ENCODE measurements around the gene PSTPIP1.

The PSTPIP1 gene

GRCh38 chr15:77001966-77002365 is 7.0 kb downstream of the PSTPIP1 start:
- no peak for FAIRE-seq

GRCh38 chr15:77002436-77002835 is 7.5 kb downstream of the PSTPIP1 start:
- no peak for FAIRE-seq

DNA sequence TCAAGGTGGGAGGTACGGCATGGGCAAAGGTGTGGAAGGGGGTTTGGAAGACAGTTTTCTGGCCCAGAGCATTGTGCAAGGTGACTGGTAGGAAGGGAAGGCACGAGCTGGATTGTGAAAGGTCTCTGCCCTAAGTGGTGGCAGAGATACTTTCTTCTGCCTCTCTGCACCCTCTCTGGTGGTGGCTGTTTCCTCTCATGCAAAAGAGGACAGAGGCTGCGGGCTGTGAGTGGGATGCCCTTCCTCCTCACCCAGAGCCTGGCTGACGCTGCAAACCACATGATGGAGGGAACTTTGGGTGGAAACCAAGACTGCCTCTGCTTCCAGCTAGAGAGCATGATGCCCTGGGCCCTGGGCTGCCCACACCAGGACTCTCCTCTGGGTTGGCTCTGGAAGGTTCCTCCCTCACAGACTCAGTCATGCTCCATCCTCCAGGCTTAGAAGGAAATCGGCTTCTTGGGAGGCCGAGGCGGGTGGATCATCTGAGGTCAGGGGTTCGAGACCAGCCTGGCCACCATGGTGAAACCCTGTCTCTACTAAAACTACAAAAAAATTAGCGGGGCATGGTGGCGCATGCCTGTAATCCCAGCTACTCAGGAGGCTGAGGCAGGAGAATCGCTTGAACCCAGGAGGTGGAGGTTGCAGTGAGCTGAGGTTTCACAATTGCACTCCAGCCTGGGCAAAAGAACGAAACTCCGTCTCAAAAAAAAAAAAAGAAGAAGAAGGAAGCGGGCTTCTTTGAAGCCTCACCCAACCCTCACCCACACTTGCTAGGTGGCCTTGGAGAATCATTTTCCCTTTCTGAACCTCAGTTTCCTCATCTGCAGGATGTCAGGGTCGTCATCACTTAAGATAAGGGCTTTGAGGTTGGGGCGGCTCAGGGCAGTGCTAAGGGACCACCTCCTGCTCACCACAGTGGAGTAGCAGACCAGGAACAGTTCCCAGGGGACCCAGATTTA is 8.3 kb downstream of the PSTPIP1 start:
- no peak for FAIRE-seq

DNA sequence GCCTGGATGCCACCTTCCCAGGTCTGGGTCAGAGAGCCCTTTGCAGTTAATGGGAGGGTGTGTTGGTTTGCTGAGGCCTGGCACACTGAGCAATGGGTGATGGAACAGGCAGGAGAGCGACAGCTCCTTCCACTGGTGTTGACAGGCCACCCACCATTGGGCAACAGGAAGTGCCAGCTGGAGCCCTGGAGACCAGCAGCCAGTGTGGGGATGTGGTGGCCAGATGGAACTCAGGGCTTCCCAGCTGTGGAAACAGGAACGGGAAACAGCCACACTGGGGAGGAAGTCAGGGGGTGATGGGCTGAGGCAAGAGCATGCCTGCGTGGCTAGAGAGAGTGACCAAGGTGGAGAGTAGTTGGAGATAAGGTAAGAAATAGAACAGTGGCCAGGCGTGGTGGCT is 9.3 kb downstream of the PSTPIP1 start:
- FAIRE-seq, result no peak

DNA sequence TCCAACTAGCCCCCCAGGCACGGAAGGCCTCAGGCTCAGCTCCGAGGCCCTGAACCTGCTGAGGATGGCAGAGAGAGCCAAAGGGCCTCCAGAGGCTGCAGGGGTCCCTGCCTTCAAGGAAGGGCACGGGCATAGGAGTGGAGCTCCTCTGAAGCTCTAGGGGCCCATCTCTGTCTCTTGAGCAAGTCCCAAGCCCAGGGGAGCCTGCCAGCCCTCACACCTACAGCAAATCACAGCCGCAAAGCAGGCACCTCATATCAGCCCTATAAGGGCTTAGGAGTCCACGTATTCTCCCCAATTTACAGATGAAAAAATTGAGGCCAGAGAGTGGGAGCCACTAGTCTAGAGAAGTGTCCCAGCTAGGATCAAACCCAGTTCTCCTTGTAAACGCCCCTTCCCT is 14.2 kb downstream of the PSTPIP1 start:
- FAIRE-seq, result no peak

GRCh38 chr15:77009646-77010311 is 14.9 kb downstream of the PSTPIP1 start:
- FAIRE-seq, result no peak

DNA sequence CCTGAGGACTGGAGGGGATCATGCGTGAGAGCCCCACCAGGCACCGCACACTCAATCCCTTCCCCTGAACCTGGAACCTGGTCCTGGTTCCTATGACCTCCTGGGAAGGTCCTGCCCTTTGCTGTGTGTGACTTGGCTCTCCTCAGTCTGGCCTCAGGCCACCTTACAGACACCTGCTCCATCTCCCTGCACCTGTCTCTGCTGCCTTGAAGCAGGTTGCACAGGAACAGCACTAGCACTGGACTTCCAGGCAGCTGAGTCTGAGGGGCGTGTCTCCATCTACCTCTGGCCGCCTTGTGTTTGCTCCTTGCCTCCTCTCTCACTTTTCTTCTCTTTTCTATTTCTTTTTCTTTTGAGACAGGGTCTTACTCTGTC is 15.4 kb downstream of the PSTPIP1 start:
- FAIRE-seq, result no peak

DNA sequence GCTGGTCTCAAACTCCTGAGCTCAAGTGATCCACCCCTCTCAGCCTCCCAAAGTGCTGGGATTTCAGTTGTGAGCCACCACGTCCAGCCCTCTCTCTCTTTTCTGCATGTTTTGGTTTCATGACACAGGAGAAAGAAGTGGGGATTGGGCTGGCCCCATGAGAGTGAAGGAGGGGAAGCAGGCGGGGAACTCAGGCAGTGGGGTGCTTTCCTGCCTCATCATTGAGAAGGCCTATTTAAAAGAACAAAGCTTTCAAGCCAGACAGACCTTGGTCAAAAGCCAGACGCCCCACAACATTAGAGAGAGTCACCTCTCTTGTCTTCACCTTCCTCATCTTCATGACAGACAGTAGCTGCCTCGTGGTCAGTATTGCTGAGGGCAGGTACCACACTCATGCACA is 15.9 kb downstream of the PSTPIP1 start:
- no peak for FAIRE-seq

DNA sequence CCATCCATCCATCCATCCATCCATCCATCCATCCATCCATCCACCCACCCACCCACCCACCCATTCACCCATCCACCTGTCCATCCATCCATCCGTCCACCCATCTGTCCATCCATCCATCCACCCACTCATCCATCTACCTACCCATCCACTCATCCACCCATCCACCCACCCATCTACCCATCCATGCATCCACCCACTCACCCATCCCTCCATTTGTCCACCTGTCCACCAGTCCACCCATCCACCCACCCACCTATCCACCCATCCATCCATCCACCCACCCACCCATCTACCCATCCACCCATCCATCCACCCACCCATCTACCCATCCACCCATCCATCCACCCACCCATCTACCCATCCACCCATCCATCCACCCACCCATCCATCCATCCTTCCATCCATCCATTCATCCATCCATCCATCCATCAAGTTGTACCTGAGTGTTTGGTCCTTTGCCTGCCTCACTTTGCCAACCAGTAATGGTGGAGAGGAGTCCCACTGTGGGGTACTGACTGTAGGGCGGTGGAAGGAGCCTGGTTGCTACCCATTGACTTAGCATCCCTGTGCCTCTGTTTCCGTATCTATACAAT is 17.3 kb downstream of the PSTPIP1 start:
- no peak for FAIRE-seq

DNA sequence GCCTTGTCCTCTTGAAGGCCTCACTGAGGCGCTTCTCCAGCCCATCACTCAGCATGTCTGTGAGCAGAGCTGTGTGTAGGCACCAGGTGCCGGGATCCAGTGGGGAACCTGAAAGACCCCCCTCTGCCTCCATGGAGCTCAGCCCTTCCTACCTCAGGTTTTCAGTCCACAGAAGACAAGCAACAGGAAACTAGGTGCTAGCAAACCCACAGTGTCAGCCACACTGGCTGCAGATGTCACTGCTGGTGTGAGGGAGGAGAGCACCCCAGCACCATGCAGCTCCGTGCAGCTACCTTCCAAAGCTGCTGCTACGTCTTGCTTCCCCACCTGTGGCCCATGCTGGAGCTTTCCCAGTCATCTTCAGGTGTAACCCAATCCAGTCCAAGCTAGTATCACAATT is 17.9 kb downstream of the PSTPIP1 start:
- FAIRE-seq, result no peak

DNA sequence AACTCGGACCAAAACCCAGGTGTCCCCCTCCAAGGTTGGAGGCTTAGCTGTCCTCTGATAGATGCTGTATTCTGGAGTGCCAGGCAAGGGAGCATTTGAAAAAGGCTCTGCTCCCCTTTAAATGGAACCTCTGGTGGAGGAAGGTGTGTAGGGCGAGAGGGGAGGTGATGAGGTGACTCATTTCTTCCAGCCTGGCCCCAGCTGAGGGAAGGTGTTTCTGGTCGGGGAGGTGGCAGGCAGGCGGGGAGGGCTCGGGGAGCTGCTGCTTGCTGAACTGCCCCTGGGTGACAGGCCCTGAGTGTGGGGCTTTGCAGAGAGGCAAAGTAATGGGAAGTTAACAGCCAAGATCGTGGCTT is 18.8 kb downstream of the PSTPIP1 start:
- FAIRE-seq, result no peak

GRCh38 chr15:77014132-77015081 is 19.5 kb downstream of the PSTPIP1 start:
- no peak for FAIRE-seq

DNA sequence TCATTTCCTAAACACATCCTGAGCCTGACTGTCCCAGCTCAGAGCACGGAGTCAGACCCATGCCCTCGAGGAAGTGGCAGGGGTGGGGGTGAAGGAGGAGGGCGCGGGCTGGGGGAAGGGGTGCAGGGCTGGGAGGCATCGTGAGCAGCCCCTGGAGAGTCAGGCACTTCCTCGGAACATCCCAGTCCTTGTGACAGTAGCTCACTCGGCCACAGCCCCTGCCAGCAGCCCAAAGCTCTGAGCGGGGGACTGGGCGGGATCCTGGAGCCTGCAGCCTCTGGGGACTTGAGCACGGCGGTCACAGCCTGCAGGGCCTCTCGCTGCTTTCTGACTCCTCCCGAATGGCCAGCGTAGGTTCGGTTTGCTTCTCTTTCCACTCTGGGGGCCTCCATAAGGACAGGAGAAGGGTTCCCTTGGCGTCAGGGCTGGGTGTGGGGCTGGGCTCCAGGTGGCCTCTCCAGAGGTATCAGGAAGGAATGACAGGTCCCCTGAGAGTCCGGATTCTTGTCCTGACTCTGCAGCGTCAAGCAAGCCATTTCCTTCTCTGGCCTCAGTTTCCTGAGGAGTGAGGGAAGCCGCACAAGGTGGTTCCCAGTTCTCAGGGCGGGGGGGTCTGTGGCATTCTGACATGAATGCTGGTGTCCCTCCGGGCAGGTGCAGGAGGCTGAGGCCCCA is 20.9 kb downstream of the PSTPIP1 start:
- FAIRE-seq, result no peak

DNA sequence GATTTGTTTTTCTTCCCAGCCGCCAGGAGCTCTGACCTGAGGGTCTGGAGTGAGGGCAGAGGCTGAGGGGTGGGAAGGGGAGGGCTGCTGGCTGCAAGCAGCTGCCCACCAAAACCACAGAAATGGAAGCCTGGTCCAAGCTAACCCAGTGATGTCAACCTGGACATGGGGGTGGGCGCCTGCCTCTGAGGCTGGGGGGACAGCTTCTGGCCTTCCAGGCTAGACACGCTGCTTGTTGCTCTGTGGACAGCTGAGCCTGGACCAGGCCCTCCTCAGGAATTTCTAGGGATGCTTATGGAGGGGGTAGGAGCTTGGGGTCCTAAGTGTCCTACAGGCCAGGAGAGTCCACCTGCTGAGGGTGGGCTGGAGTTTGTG is 21.4 kb downstream of the PSTPIP1 start:
- FAIRE-seq, result no peak

DNA sequence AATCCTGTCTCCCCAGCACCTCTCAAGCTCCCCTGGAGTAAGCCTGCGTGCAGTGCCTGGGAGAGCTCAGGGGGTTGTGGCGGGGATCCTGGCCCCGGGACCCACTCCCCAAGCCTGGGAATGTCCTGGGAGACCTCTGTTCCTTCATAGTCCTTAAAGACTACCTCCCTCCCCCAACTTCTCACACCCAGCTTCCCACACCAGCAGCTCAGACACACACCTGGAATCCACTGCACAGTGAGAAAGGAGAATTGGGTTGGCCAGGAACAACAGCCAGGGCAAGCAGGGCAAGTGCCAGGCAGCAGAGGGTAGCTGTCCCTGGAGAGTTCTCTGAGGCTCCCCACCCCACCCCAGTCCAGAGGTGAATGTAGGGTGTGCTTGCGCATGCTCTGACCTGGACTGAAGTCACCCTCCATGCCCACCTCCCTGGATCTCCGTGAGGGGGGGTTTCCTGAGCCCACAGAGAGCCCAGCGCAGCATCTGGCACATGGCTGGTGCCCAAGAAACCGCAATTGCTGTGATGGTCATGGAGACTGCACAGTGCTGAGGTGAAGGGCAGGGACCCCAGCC is 22.2 kb downstream of the PSTPIP1 start:
- FAIRE-seq, result no peak

DNA sequence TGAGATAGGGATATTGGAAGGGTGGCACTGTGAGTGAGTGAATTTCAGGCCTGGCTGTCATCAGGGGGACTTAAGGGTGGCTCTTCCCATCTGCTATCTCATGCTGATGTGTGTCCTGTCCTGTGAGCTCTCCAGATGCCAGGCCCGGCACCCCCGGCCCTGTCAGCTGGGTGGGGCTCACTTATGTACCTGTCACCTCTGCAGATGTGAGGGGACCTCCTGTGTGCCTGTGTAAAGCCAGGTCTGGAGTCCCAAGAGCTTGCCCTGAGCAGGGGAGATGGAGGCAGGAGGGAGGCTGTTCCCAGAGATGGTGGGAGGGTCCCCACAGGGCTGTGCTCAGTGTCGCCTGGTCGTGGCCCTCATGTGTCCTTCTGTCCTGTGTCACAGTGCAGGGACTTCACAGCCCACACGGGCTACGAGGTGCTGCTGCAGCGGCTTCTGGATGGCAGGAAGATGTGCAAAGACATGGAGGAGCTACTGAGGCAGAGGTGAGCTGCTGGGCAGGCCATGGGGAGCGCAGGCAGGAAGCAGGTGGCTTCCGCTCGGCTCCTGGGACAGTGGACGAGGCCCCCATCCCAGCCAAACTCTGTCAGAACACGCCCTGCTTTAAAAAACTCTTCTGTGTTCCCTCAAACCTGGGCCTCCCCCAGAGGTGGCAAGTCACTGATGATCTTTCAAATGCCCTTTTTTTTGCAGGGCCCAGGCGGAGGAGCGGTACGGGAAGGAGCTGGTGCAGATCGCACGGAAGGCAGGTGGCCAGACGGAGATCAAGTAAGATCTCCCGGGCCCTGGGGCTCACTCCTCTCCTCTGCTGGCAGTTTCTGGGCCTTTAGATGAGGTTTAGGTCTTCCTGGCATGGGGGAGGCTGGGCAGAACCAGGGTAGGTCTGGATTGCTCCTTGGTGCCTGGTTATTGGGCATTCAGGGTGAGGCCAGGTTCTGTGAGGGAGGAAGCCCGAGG is 23.1 kb downstream of the PSTPIP1 start:
- FAIRE-seq, result no peak

- FAIRE-seq, result no peak
Measured at GRCh38 chr15:77018796-77019505, 24.0 kb downstream of the PSTPIP1 start.

DNA sequence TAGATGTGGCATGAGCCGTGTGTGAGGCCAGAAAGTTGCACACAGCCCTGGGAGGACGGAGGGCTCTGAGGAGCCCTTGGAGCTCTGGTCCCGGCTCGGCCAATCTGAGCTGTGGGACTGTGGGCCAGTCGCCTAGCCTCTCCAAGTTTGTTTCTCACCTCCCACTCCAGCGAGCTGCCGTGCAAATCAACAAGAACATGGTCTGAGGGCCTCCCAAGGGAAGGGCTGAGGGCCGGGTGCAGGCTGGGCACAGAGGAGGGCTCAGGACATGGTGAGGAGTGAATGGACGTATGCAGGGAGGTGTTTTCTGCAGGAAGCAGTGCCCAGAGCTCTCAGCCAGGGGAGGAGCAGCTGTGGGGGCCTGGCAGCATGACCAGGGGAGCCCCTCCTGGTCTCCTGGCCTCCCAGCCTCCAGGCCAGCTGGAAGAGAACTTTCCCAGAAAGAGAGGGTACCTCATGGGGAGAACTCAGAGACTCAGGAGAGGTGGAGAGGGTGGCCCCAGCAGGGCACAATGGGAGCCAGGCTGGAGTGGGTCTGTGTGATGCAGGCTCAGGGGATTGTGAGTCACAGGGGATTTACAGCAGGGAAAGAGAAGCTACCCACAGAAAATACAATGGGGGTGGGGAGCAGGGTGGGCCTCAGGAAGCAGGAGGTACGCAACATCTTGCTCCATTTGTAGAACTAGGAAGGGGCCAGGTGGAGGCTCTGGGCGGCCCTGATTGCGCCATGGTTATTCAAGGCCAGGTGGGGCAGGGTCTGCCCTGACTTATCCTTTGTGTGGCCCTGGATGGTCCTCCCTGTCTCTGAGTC is 24.8 kb downstream of the PSTPIP1 start:
- no peak for FAIRE-seq
